Prostate gland (tissue), 2 donors: Measurements from ENCODE around the gene AGXT.

Experiments used
- CTCF ChIP-seq, 4 experiments: fragments of 200-600 bp in 2 of 4; fragments of 450-650 bp in 2 of 4; sonication (generic) in 2 of 4; IDR thresholded peaks; 1 replicate in 3 of 4; 2 replicates in 1 of 4; pipeline ENCODE4 v1.5.1; 2016 to 2019; ENCODE audit warnings: antibody characterized with exemption in 4 of 4, mild to moderate bottlenecking in 2 of 4, moderate library complexity in 2 of 4
- POLR2A ChIP-seq: fragments of 450-650 bp; IDR thresholded peaks from one replicate; pipeline ENCODE4 v1.6.1; 2016; ENCODE audit warnings: antibody characterized with exemption, mild to moderate bottlenecking

- TF ChIP-seq CTCF (IDR thresholded peaks at IDR 0.05) (no peak), POLR2A (no peak)
These were observed 26.4 kb downstream of the AGXT start for GRCh38 chr2:240894836-240895558.
